Breast epithelium (tissue), 4 donors: ENCODE results near the gene LRCOL1. TPM values are rescaled to one million over a fixed set of nuclear protein-coding genes. Genes with fewer than 3 reads are reported as not detected.

ENCODE experiments used
- DNase-seq, 2 donors: peaks; one replicate each; pipeline ENCODE4 v3.0.0-alpha.2; 2019; ENCODE audit warnings: low spot score in 2 of 2
- H3K27ac ChIP-seq, 2 donors: fragments of 200-600 bp; sonication (generic) in 1 of 2; one replicate each; pipeline ENCODE4 v1.5.1; 2016 to 2019; ENCODE audit warnings: mild to moderate bottlenecking in 1 of 2
- H3K27me3 ChIP-seq, 2 donors: fragments of 200-600 bp; sonication (generic) in 1 of 2; one replicate each; pipeline versions ENCODE4 v1.5.1 to v1.6.0; 2017 to 2019; ENCODE audit warnings: control low read depth in 1 of 2, mild to moderate bottlenecking in 1 of 2
- H3K36me3 ChIP-seq: fragments of 200-600 bp; one replicate; pipeline ENCODE4 v1.5.1; 2019
- H3K4me1 ChIP-seq, 2 donors: fragments of 200-600 bp; sonication (generic); one replicate each; pipeline ENCODE4 v1.5.1; 2016 to 2019; ENCODE audit warnings: control low read depth in 1 of 2
- H3K4me3 ChIP-seq, 3 donors: fragments of 200-600 bp; sonication (generic); 1 replicate in 2 of 3; 2 replicates in 1 of 3; pipeline ENCODE4 v1.5.1; 2016 to 2019; ENCODE audit warnings: mild to moderate bottlenecking in 3 of 3, moderate library complexity in 2 of 3
- H3K9me3 ChIP-seq, 2 donors: fragments of 200-600 bp; sonication (generic) in 1 of 2; one replicate each; pipeline ENCODE4 v1.5.1; 2016 to 2019; ENCODE audit warnings: control low read depth in 1 of 2
- POLR2A ChIP-seq: fragments of 450-650 bp; IDR thresholded peaks from one replicate; pipeline ENCODE4 v1.6.1; 2016; ENCODE audit warnings: antibody characterized with exemption, mild to moderate bottlenecking, moderate library complexity
- POLR2AphosphoS5 ChIP-seq, 3 donors: sonication (generic); formaldehyde crosslinking; IDR thresholded peaks; one replicate each; pipeline ENCODE4 v1.6.1; 2017; ENCODE audit warnings: antibody characterized with exemption in 3 of 3
- intact Hi-C: fragments of 100-400 bp; cut with DNase I; formaldehyde crosslinking; loops from one replicate; pipeline ENCODE4 v1.15.1; 2023; ENCODE audit warnings: low total_unique reads
- total RNA-seq, 3 donors: library from RNA; depleted of rRNA; stranded (reverse); fragments of >200 nt; gene quantifications; one replicate each; pipeline ENCODE4 v1.1.0, GENCODE V29; 2016
- TF ChIP-seq, protein P1 (sequence below), 3 donors: fragments of 450-650 bp; IDR thresholded peaks; one replicate each; pipeline ENCODE4 v1.5.1; 2016 to 2017; ENCODE audit warnings: antibody characterized with exemption in 3 of 3, mild to moderate bottlenecking in 3 of 3, moderate library complexity in 3 of 3

Gene LRCOL1
- total RNA-seq, 3 donors from 2014 or later = 0.59 TPM; not detected in 2

DNA sequence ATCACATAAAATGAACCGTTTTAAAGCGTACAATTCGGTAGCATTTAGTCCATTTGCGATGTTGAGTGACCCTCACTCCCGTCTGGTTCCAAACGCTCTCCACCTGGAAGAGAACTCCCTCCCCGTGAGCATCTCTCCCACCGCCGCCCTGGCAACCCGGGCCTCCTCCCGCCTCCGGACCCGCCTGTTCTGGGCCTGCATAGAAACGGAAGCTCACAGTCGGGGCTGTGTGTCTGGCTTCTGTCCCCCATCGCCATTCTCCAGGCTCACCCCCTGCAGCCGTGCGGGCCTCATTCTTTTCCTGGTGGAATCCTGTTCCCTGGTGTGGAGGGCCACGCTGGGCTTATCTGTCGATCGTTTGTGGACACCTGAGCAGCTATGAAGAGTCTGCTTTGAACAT lies 17.3 kb downstream of the LRCOL1 start:
- Histone ChIP-seq H3K27ac (no peak overlapping the region), H3K4me3 (no peak overlapping the region), H3K9me3 (no peaks in the 10 kb centered on the region), H3K4me1 (peaks cover 0 to 3% of the 10 kb centered on the region in 2 donors), H3K36me3 (no peaks in the 10 kb centered on the region), H3K27me3 (no peaks in the 10 kb centered on the region)
- TF ChIP-seq POLR2A (no peak), POLR2AphosphoS5 (IDR thresholded peaks at IDR 0.05) (no peak)
- TF ChIP-seq, protein P1, sequence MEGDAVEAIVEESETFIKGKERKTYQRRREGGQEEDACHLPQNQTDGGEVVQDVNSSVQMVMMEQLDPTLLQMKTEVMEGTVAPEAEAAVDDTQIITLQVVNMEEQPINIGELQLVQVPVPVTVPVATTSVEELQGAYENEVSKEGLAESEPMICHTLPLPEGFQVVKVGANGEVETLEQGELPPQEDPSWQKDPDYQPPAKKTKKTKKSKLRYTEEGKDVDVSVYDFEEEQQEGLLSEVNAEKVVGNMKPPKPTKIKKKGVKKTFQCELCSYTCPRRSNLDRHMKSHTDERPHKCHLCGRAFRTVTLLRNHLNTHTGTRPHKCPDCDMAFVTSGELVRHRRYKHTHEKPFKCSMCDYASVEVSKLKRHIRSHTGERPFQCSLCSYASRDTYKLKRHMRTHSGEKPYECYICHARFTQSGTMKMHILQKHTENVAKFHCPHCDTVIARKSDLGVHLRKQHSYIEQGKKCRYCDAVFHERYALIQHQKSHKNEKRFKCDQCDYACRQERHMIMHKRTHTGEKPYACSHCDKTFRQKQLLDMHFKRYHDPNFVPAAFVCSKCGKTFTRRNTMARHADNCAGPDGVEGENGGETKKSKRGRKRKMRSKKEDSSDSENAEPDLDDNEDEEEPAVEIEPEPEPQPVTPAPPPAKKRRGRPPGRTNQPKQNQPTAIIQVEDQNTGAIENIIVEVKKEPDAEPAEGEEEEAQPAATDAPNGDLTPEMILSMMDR (IDR thresholded peaks at IDR 0.05) = no peak
- intact Hi-C loops = no loop called here
- no peak for DNase-seq

DNA sequence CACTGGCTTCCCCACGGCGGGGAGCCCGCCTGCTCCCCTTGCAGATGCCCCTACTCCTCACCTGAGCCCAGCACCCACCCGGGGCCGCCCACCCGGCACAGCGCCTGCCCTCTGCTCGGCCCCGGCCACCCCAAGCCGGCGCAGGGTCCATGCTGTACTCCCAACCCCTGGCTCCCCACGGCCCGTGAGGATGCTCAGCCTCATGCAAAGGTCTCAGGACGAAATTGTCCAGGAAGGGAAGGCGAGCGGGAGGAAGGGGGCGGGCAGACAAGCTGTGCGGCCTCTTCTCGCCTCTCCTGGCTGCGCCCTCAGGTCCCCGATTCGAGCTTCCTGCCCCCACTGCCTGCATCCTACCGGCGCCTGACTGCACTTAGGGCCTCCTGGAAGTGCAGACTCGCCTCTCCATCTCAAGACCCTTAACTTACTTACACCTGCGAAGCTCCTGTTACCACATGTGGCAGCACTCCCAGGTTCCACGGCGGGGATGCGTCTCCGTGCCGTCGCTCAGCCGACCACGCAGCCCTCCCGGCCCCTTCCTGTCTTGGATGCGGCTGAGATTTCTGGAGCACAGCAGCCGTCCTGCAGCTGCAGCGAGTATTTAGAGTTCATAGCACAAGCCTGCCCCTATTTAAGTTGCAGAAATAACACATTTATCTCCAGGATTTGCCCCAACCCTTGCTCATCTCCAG lies 18.0 kb downstream of the LRCOL1 start:
- no peak overlapping the region for H3K27ac ChIP-seq
- intact Hi-C loops = no loop called here
- no peaks in the 10 kb centered on the region for H3K9me3 ChIP-seq
- no peak overlapping the region for H3K4me3 ChIP-seq
- H3K27me3 ChIP-seq = no peaks in the 10 kb centered on the region
- DNase-seq = no peak
- TF ChIP-seq, protein P1 (IDR thresholded peaks at IDR 0.05) = no peak
- TF ChIP-seq POLR2A (no peak), POLR2AphosphoS5 (IDR thresholded peaks at IDR 0.05) (no peak)
- H3K4me1 ChIP-seq = peaks cover 0 to 3% of the 10 kb centered on the region in 2 donors
- no peaks in the 10 kb centered on the region for H3K36me3 ChIP-seq

DNA sequence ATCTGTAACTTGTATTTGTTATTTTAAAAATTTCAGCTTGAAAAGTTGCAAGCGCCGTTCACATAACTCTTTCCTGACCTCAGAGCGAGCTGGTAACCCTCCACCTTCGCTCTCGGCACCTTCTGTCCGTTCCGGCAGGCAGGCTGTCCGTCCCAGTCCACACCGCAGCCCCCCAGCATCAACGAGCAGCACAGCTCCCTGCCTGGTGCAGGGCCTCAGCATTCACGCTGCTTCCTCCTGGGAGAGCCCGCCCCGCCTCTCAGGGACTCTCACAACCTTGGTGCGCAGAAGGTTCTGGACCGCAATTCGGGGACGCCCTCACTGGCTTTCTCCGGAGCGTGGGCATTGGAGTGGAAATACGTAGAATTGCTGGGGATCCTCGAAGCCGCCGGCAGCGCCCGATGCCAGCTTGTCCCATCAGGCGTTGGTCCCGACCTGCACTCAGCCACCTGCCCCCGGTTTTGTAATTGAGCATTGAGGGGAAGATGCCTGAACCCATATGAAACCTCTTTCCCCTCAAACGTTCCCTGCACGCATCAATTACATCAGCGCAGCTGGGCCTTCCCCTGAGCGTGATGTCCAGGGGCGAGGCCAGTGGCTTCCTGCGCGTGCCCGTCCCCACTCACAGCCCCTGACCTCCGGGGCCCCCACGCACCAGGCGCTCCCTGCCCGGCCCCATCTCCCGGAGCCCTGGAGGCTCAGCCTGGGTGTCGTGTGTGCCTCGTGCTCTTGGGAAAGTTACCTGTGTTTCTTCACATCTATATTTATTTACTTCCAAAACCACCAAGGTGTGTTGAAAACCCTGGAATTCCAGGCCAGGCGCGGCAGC lies 19.1 kb downstream of the LRCOL1 start:
- DNase-seq = no peak
- no peaks in the 10 kb centered on the region for H3K9me3 ChIP-seq
- intact Hi-C loops = no loop called here
- H3K27ac ChIP-seq = no peak overlapping the region
- peaks cover 0 to 3% of the 10 kb centered on the region in 2 donors for H3K4me1 ChIP-seq
- TF ChIP-seq, protein P1 (IDR thresholded peaks at IDR 0.05) = no peak
- TF ChIP-seq POLR2A (no peak), POLR2AphosphoS5 (IDR thresholded peaks at IDR 0.05) (no peak)
- H3K36me3 ChIP-seq = no peaks in the 10 kb centered on the region
- H3K4me3 ChIP-seq = no peak overlapping the region
- H3K27me3 ChIP-seq = no peaks in the 10 kb centered on the region

DNA sequence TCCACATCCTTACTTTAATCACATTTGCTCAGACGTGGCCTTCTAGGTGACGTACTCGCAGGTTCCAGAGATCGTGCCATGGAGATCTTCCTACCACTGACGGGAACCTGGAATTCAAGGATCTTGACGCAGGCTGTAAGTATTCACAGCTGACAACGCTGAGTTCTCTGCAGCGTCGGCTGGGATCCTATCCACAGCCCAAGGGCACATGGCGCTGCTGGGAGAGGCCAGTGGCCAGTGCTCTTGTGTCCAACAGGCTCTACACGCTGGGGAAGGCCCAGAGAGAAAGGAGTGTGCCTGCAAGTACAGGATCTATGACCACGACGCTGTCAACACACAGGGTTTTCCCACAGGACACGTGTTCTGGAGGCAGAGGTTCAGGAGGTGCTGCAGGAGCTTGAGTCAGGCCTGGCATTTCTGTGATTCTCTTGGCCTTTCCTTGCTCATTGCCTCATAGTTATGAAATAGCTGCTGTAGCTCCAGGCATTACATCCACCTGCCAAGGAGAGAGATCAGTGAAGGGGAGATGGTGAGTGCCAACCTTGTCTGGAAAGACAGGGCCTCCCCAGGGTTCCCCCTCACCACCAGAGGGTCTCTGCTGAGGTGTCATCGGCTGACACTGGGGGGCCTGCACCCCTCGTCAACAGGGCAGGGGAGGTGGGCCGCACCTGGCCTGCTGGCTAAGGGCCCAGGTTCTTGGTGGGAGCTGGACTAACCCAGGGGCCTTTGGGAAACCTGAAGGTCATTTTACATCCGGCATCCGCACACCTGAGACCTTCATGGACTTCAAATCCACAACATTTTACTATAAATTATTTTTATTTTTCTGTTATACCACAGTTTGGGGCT lies 21.3 kb downstream of the LRCOL1 start:
- Histone ChIP-seq H3K27me3 (no peaks in the 10 kb centered on the region), H3K36me3 (no peaks in the 10 kb centered on the region)

More for the DNA sequence above, 21.3 kb downstream of the LRCOL1 start:
- intact Hi-C loops = no loop called here
- TF ChIP-seq POLR2A = no peak
- no peak for TF ChIP-seq POLR2AphosphoS5 (IDR thresholded peaks at IDR 0.05)
- TF ChIP-seq, protein P1 (IDR thresholded peaks at IDR 0.05) = no peak
- no peak for DNase-seq
- peaks cover 0 to 3% of the 10 kb centered on the region in 2 donors for H3K4me1 ChIP-seq
- no peaks in the 10 kb centered on the region for H3K9me3 ChIP-seq
- H3K27ac ChIP-seq = no peak overlapping the region
- H3K4me3 ChIP-seq = no peak overlapping the region
